A549 (cell line): ENCODE data around the gene DEFB123.
"Not testable (repeated sequence)": the region's sequence is repeated elsewhere in the genome, so short reads cannot be mapped to it uniquely, and the experiment has no call there.

Experiments used
- CBX8 ChIP-seq: fragments of 200-600 bp; sonication (generic); IDR thresholded peaks from 2 replicates; pipeline ENCODE4 v1.6.1; 2016
- CEBPB ChIP-seq, 2 experiments: fragments of >200 bp in 1 of 2; sonication (Bioruptor Twin) in 1 of 2; formaldehyde crosslinking in 1 of 2; IDR thresholded peaks; 2 replicates each; pipeline ENCODE4 v1.6.1; 2012 to 2016
- EP300 ChIP-seq, 2 experiments: fragments of >200 bp; sonication (Bioruptor Twin); formaldehyde crosslinking; IDR thresholded peaks; 2 replicates in 1 of 2; 3 replicates in 1 of 2; pipeline ENCODE4 v1.6.1; 2016 to 2017
- HDAC2 ChIP-seq: fragments of 200-600 bp; sonication (generic); IDR thresholded peaks from 2 replicates; pipeline ENCODE4 v1.6.1; 2016
- HMGXB4 ChIP-seq: fragments of 250-450 bp; sonication (Bioruptor Pico); IDR thresholded peaks from 2 replicates; pipeline ENCODE4 v1.5.0; 2021; ENCODE audit warnings: mild to moderate bottlenecking, moderate library complexity, borderline replicate concordance
- JUN ChIP-seq, 2 experiments: fragments of >200 bp; sonication (Bioruptor Twin); formaldehyde crosslinking; IDR thresholded peaks; 2 replicates in 1 of 2; 3 replicates in 1 of 2; pipeline ENCODE4 v1.6.1; 2016 to 2017
- KDM5A ChIP-seq: fragments of 200-600 bp; sonication (generic); IDR thresholded peaks from 2 replicates; pipeline ENCODE4 v1.6.1; 2016; ENCODE audit warnings: antibody characterized with exemption, mild to moderate bottlenecking
- NR3C1 ChIP-seq: fragments of >200 bp; sonication (Bioruptor Twin); formaldehyde crosslinking; IDR thresholded peaks from 3 replicates; pipeline ENCODE4 v1.6.1; 2017
- PHF8 ChIP-seq: fragments of 200-600 bp; sonication (generic); IDR thresholded peaks from 2 replicates; pipeline ENCODE4 v1.6.1; 2016; ENCODE audit warnings: low read depth, mild to moderate bottlenecking, antibody characterized with exemption, moderate library complexity, borderline replicate concordance
- POLR2A ChIP-seq: IDR thresholded peaks from 2 replicates; pipeline ENCODE4 v1.6.1; 2012; ENCODE audit warnings: mild to moderate bottlenecking, low read length
- RAD21 ChIP-seq, 2 experiments: fragments of >200 bp in 1 of 2; sonication (Bioruptor Twin) in 1 of 2; formaldehyde crosslinking in 1 of 2; IDR thresholded peaks in 1 of 2; conservative IDR thresholded peaks in 1 of 2; 2 replicates in 1 of 2; 3 replicates in 1 of 2; pipeline ENCODE4 v1.6.1; 2012 to 2018; ENCODE audit warnings: inconsistent platforms in 1 of 2
- RFX5 ChIP-seq: fragments of 450-650 bp; IDR thresholded peaks from 2 replicates; pipeline ENCODE4 v1.7.1; 2014; ENCODE audit warnings: antibody characterized with exemption, mild to moderate bottlenecking, moderate library complexity
- TF ChIP-seq, protein P1 (sequence below): fragments of >200 bp; sonication (Bioruptor Twin); formaldehyde crosslinking; IDR thresholded peaks from 3 replicates; pipeline ENCODE4 v1.5.1; 2016

- TF ChIP-seq, protein P1, sequence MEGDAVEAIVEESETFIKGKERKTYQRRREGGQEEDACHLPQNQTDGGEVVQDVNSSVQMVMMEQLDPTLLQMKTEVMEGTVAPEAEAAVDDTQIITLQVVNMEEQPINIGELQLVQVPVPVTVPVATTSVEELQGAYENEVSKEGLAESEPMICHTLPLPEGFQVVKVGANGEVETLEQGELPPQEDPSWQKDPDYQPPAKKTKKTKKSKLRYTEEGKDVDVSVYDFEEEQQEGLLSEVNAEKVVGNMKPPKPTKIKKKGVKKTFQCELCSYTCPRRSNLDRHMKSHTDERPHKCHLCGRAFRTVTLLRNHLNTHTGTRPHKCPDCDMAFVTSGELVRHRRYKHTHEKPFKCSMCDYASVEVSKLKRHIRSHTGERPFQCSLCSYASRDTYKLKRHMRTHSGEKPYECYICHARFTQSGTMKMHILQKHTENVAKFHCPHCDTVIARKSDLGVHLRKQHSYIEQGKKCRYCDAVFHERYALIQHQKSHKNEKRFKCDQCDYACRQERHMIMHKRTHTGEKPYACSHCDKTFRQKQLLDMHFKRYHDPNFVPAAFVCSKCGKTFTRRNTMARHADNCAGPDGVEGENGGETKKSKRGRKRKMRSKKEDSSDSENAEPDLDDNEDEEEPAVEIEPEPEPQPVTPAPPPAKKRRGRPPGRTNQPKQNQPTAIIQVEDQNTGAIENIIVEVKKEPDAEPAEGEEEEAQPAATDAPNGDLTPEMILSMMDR, result not testable (repeated sequence)
- not testable (repeated sequence) for TF ChIP-seq JUN (IDR thresholded peaks at IDR 0.05); HDAC2; PHF8; CEBPB (IDR thresholded peaks at IDR 0.05); RFX5; POLR2A; RAD21 (conservative IDR thresholded peaks at IDR 0.05 in 1 of 2, IDR thresholded peaks at IDR 0.05 in 1 of 2); KDM5A; EP300 (IDR thresholded peaks at IDR 0.05); CBX8; HMGXB4 (CRISPR knock-in tag); NR3C1
These were observed 12.9 kb upstream of the DEFB123 start for GRCh38 chr20:31427576-31427975.
